Measurements from ENCODE around the gene SKAP2. TPM values are rescaled to one million over a fixed set of nuclear protein-coding genes. Genes with fewer than 3 reads are reported as not detected.

The SKAP2 gene
- total and polyA plus RNA-seq, 2 donors (not counting 1 experiment from before 2014, with no cell fraction given), result 17.5 to 25.9 TPM

DNA sequence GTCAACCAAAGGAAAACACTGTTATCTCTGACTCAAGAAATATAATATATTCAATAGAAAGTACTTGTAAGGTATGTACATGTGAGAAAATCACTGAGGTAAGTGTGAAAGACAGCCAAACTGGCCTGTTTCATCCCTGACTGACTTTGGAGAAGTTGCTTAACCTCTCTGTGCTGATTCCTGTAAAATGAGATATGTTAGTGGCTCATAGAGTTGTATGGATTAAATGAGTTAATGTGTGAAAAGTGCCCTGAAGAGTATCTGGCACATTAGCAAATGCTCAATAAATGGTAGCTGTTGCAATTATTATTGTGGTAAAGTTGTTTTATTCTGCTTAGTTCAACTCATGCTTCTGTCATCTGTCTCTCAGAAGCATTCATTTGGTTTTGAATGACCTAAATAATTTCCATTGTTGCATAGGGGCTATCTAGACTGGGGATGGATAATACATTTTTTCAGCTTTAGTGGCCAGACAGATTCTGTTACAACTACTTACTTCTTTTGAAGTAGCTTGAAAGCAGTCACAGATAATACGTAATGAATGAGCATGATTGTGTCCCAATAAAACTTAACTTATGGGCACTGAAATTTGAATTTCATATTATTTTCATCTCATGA, 84.3 kb downstream of the SKAP2 start:
- H4K20me1 ChIP-seq (ENCODE audit: control insufficient read depth, extremely low read depth, insufficient read depth, low read length), result no peaks in the 10 kb centered on the region
- no peak overlapping the region for H3K27ac ChIP-seq (ENCODE audit: insufficient read depth, low read length)
- H3K36me3 ChIP-seq (ENCODE audit: control insufficient read depth, insufficient read depth, low read length), result no peaks in the 10 kb centered on the region
- TF ChIP-seq EZH2 (IDR thresholded peaks at IDR 0.05; ENCODE audit: low read length, missing control alignments), result no peak
- TF ChIP-seq, protein P1, sequence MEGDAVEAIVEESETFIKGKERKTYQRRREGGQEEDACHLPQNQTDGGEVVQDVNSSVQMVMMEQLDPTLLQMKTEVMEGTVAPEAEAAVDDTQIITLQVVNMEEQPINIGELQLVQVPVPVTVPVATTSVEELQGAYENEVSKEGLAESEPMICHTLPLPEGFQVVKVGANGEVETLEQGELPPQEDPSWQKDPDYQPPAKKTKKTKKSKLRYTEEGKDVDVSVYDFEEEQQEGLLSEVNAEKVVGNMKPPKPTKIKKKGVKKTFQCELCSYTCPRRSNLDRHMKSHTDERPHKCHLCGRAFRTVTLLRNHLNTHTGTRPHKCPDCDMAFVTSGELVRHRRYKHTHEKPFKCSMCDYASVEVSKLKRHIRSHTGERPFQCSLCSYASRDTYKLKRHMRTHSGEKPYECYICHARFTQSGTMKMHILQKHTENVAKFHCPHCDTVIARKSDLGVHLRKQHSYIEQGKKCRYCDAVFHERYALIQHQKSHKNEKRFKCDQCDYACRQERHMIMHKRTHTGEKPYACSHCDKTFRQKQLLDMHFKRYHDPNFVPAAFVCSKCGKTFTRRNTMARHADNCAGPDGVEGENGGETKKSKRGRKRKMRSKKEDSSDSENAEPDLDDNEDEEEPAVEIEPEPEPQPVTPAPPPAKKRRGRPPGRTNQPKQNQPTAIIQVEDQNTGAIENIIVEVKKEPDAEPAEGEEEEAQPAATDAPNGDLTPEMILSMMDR (conservative IDR thresholded peaks at IDR 0.05 in 1 of 2, IDR thresholded peaks at IDR 0.05 in 1 of 2; ENCODE audit: low read depth in 1 of 2, low read length in 2 of 2), result no peak
- H3K27me3 ChIP-seq (ENCODE audit: control insufficient read depth, insufficient read depth, low read length), result no peaks in the 10 kb centered on the region
- no peak for DNase-seq (ENCODE audit: low read depth in 2 of 2)
- H3K4me2 ChIP-seq (ENCODE audit: extremely low read depth, insufficient read depth, low read length), result no peak overlapping the region
- H3K4me3 ChIP-seq (replicated peaks in 1 of 4; ENCODE audit: control extremely low read depth in 1 of 4, insufficient read depth in 1 of 4, low read depth in 3 of 4, low read length in 4 of 4), result no peak overlapping the region
- H3K9ac ChIP-seq (ENCODE audit: insufficient read depth, low read length), result no peak overlapping the region
- no peaks in the 10 kb centered on the region for H3K4me1 ChIP-seq (ENCODE audit: control insufficient read depth, extremely low read depth, insufficient read depth, low read length)
- H2AFZ ChIP-seq (ENCODE audit: low read length), result no peak overlapping the region
- H3K9me3 ChIP-seq (ENCODE audit: control insufficient read depth, insufficient read depth, low read depth, low read length), result no peaks in the 10 kb centered on the region
- no peaks in the 10 kb centered on the region for H3K79me2 ChIP-seq (ENCODE audit: control insufficient read depth, insufficient read depth, low read length)

DNA sequence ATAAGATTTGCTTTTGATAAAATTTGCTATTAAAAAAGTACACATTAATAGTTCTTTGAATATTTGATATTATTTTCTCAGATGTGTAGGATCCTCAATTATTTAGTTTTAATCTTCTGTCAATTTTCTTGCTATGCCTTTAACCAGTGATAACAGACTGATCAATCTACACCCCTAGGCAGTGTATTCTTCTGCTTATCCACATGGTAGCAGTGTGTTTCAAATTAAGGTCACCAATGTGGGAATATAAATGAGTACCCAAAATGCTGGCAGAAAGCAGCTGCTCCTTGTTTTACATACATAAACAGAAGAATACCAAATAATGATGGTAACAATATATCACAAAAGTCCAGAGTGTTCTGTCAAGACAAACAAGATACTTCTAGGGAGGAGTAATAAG, 87.0 kb downstream of the SKAP2 start:
- Histone ChIP-seq H3K27me3 (ENCODE audit: control insufficient read depth, insufficient read depth, low read length) (no peaks in the 10 kb centered on the region), H3K4me1 (ENCODE audit: control insufficient read depth, extremely low read depth, insufficient read depth, low read length) (no peaks in the 10 kb centered on the region), H3K4me2 (ENCODE audit: extremely low read depth, insufficient read depth, low read length) (no peak overlapping the region), H4K20me1 (ENCODE audit: control insufficient read depth, extremely low read depth, insufficient read depth, low read length) (no peaks in the 10 kb centered on the region), H2AFZ (ENCODE audit: low read length) (no peak overlapping the region), H3K9me3 (ENCODE audit: control insufficient read depth, insufficient read depth, low read depth, low read length) (no peaks in the 10 kb centered on the region), H3K4me3 (replicated peaks in 1 of 4; ENCODE audit: control extremely low read depth in 1 of 4, insufficient read depth in 1 of 4, low read depth in 3 of 4, low read length in 4 of 4) (no peak overlapping the region), H3K79me2 (ENCODE audit: control insufficient read depth, insufficient read depth, low read length) (no peaks in the 10 kb centered on the region), H3K27ac (ENCODE audit: insufficient read depth, low read length) (no peak overlapping the region), H3K36me3 (ENCODE audit: control insufficient read depth, insufficient read depth, low read length) (no peaks in the 10 kb centered on the region), H3K9ac (ENCODE audit: insufficient read depth, low read length) (no peak overlapping the region)
- TF ChIP-seq, protein P1 (conservative IDR thresholded peaks at IDR 0.05 in 1 of 2, IDR thresholded peaks at IDR 0.05 in 1 of 2; ENCODE audit: low read depth in 1 of 2, low read length in 2 of 2), result no peak
- no peak for TF ChIP-seq EZH2 (IDR thresholded peaks at IDR 0.05; ENCODE audit: low read length, missing control alignments)
- peak in 1 of 2 donors; percentile 17 for DNase-seq (ENCODE audit: low read depth in 2 of 2)

DNA sequence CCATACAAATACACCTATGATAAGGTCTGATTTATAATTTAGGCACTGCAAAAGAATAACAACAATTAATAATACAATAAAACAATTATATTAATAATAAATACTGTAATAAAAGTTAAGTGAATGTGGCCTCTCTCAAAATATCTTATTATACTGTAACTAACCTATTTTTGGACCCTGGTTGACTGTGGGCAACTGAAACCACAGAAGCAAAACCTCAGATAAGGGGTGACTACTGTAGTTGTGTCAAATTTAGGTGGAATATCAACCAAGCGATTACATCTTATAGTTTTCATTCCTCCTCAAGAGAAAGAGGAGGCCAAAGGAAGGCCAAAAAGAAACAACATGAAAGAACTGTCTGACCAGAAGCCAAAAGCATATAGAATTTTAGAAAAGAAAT, 103.9 kb downstream of the SKAP2 start:
- no peak overlapping the region for H3K27ac ChIP-seq (ENCODE audit: insufficient read depth, low read length)
- no peaks in the 10 kb centered on the region for H3K27me3 ChIP-seq (ENCODE audit: control insufficient read depth, insufficient read depth, low read length)
- no peaks in the 10 kb centered on the region for H4K20me1 ChIP-seq (ENCODE audit: control insufficient read depth, extremely low read depth, insufficient read depth, low read length)
- H3K4me2 ChIP-seq (ENCODE audit: extremely low read depth, insufficient read depth, low read length), result no peak overlapping the region
- no peaks in the 10 kb centered on the region for H3K4me1 ChIP-seq (ENCODE audit: control insufficient read depth, extremely low read depth, insufficient read depth, low read length)
- H3K79me2 ChIP-seq (ENCODE audit: control insufficient read depth, insufficient read depth, low read length), result no peaks in the 10 kb centered on the region
- peak in 1 of 2 donors; percentile 10 for DNase-seq (ENCODE audit: low read depth in 2 of 2)
- TF ChIP-seq, protein P1 (conservative IDR thresholded peaks at IDR 0.05 in 1 of 2, IDR thresholded peaks at IDR 0.05 in 1 of 2; ENCODE audit: low read depth in 1 of 2, low read length in 2 of 2), result no peak
- TF ChIP-seq EZH2 (IDR thresholded peaks at IDR 0.05; ENCODE audit: low read length, missing control alignments), result no peak
- H3K9me3 ChIP-seq (ENCODE audit: control insufficient read depth, insufficient read depth, low read depth, low read length), result no peaks in the 10 kb centered on the region
- no peak overlapping the region for H3K4me3 ChIP-seq (replicated peaks in 1 of 4; ENCODE audit: control extremely low read depth in 1 of 4, insufficient read depth in 1 of 4, low read depth in 3 of 4, low read length in 4 of 4)
- H3K9ac ChIP-seq (ENCODE audit: insufficient read depth, low read length), result no peak overlapping the region
- H2AFZ ChIP-seq (ENCODE audit: low read length), result no peak overlapping the region
- no peaks in the 10 kb centered on the region for H3K36me3 ChIP-seq (ENCODE audit: control insufficient read depth, insufficient read depth, low read length)

All from fibroblast of lung (primary cell).